PC-9 (cell line): Measurements from ENCODE around the gene PHLDA1. TPM values are rescaled to one million over a fixed set of nuclear protein-coding genes. Genes with fewer than 3 reads are reported as not detected.
"Not testable (repeated sequence)": the region's sequence is repeated elsewhere in the genome, so short reads cannot be mapped to it uniquely, and the experiment has no call there.

Source experiments
- BruUV-seq: library from RNA; stranded (reverse); fragments of 400-500 nt; replicated peaks from 2 replicates; lab custom pipeline; 2021; lab: Mats Ljungman, UMichigan
- CTCF ChIA-PET: fragments of 300-600 bp; sonication (Branson Sonifier 250); formaldehyde crosslinking; loops from one replicate; lab custom pipeline; 2022; ENCODE audit warnings: antibody characterized with exemption; lab: Charles Lee
- POLR2A ChIA-PET: fragments of 300-600 bp; sonication (Branson Sonifier 250); formaldehyde crosslinking; loops from one replicate; lab custom pipeline; 2022; ENCODE audit warnings: antibody characterized with exemption; ENCODE audit not compliant: unreplicated experiment; lab: Charles Lee
- DNase-seq, 2 experiments: peaks; one replicate each; pipeline versions ENCODE4 v3.0.0 to v3.0.0-alpha.2; 2015 to 2022; ENCODE audit warnings: mixed read lengths in 1 of 2
- H2AFZ ChIP-seq: fragments of 200-600 bp; sonication (generic); 2 replicates; pipeline ENCODE4 v1.8.1; 2017; ENCODE audit warnings: antibody characterized with exemption
- H3F3A ChIP-seq: fragments of 200-600 bp; sonication (generic); 2 replicates; pipeline ENCODE4 v1.8.1; 2017; ENCODE audit warnings: antibody characterized with exemption, mild to moderate bottlenecking, low read depth; ENCODE audit not compliant: insufficient read depth
- H3K27ac ChIP-seq: fragments of 200-600 bp; sonication (generic); 2 replicates; pipeline ENCODE4 v1.6.1; 2016; ENCODE audit warnings: mixed run types
- H3K27me3 ChIP-seq: fragments of 200-600 bp; sonication (generic); 2 replicates; pipeline ENCODE4 v1.6.1; 2016; ENCODE audit warnings: low read depth, mixed run types; ENCODE audit not compliant: insufficient read depth
- H3K36me3 ChIP-seq: fragments of 200-600 bp; sonication (generic); 2 replicates; pipeline ENCODE4 v1.6.1; 2016; ENCODE audit warnings: low read depth, mixed run types
- H3K4me1 ChIP-seq: fragments of 200-600 bp; sonication (generic); replicated peaks from 2 replicates; pipeline ENCODE4 v1.6.1; 2016; ENCODE audit warnings: mixed run types; ENCODE audit not compliant: insufficient read depth
- H3K4me2 ChIP-seq: fragments of 200-600 bp; sonication (generic); 2 replicates; pipeline ENCODE4 v1.6.1; 2017; ENCODE audit warnings: mixed run types
- H3K4me3 ChIP-seq: fragments of 200-600 bp; sonication (generic); 2 replicates; pipeline ENCODE4 v1.6.1; 2016; ENCODE audit warnings: mixed run types
- H3K79me2 ChIP-seq: fragments of 200-600 bp; sonication (generic); 2 replicates; pipeline ENCODE4 v1.6.1; 2017; ENCODE audit warnings: low read depth, mixed run types
- H3K9me2 ChIP-seq: fragments of 200-600 bp; sonication (generic); 2 replicates; pipeline ENCODE4 v1.8.1; 2017; ENCODE audit warnings: mild to moderate bottlenecking; ENCODE audit not compliant: insufficient read depth
- H3K9me3 ChIP-seq: fragments of 200-600 bp; sonication (generic); 2 replicates; pipeline ENCODE4 v1.8.1; 2016; ENCODE audit warnings: low read depth; ENCODE audit not compliant: insufficient read depth
- H4K20me1 ChIP-seq: fragments of 200-600 bp; sonication (generic); 2 replicates; pipeline ENCODE4 v1.8.1; 2017; ENCODE audit not compliant: insufficient read depth
- EZH2 ChIP-seq: fragments of 200-600 bp; sonication (generic); IDR thresholded peaks from 2 replicates; pipeline ENCODE4 v1.8.0; 2017; ENCODE audit warnings: antibody characterized with exemption, low read depth
- intact Hi-C: fragments of 100-400 bp; cut with micrococcal nuclease; formaldehyde crosslinking; loops from one replicate; pipeline ENCODE4 v1.10.0; 2022; ENCODE audit not compliant: unreplicated experiment
- total RNA-seq: library from RNA; stranded (reverse); gene quantifications from 2 replicates; pipeline ENCODE4 v1.2.3, GENCODE V29; 2021
- TF ChIP-seq, protein P1 (sequence below): fragments of 200-600 bp; sonication (generic); conservative IDR thresholded peaks from 2 replicates; pipeline ENCODE4 v1.6.1; 2017; ENCODE audit warnings: mixed run types, antibody characterized with exemption, mild to moderate bottlenecking, moderate library complexity

PHLDA1 gene
- total RNA-seq, 1 experiment from 2014 or later, result 38.3 TPM

DNA sequence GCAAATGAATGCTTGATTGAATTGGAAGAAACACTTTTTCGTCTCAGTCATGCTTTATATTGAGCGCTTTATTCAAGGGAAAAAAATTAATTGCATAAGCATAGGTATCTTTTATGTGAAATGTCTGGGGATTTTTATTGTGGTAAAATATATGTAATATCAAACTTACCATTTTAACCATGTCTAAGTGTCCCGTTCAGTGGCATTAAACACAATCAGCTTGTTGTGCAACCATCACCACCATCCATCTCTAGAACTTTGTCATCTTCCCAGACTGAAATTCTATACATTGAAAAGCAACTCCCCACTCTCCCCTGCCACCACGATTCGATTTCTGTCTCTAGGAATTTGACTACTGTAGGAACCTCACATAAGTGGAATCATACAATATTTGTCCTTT lies 39.8 kb downstream of the PHLDA1 start:
- ChIA-PET POLR2A (no interaction called here), CTCF (no interaction called here)
- Histone ChIP-seq H3K27me3 (no peaks in the 10 kb centered on the region), H3K27ac (no peak overlapping the region), H4K20me1 (no peaks in the 10 kb centered on the region), H3K9me3 (no peaks in the 10 kb centered on the region; the same call in 1 of the 2 replicates), H2AFZ (no peak overlapping the region), H3K4me2 (no peak overlapping the region), H3F3A (peaks cover 7% of the 10 kb centered on the region), H3K9me2 (peaks cover 5% of the 10 kb centered on the region; the same call in 1 of the 2 replicates), H3K4me1 (peaks cover 39% of the 10 kb centered on the region), H3K79me2 (no peaks in the 10 kb centered on the region), H3K36me3 (no peaks in the 10 kb centered on the region), H3K4me3 (no peak overlapping the region)
- BruUV-seq, result no TSS peak
- no peak for DNase-seq
- intact Hi-C loops, result no loop called here
- TF ChIP-seq, protein P1, sequence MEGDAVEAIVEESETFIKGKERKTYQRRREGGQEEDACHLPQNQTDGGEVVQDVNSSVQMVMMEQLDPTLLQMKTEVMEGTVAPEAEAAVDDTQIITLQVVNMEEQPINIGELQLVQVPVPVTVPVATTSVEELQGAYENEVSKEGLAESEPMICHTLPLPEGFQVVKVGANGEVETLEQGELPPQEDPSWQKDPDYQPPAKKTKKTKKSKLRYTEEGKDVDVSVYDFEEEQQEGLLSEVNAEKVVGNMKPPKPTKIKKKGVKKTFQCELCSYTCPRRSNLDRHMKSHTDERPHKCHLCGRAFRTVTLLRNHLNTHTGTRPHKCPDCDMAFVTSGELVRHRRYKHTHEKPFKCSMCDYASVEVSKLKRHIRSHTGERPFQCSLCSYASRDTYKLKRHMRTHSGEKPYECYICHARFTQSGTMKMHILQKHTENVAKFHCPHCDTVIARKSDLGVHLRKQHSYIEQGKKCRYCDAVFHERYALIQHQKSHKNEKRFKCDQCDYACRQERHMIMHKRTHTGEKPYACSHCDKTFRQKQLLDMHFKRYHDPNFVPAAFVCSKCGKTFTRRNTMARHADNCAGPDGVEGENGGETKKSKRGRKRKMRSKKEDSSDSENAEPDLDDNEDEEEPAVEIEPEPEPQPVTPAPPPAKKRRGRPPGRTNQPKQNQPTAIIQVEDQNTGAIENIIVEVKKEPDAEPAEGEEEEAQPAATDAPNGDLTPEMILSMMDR, result no peak
- TF ChIP-seq EZH2, result no peak

DNA sequence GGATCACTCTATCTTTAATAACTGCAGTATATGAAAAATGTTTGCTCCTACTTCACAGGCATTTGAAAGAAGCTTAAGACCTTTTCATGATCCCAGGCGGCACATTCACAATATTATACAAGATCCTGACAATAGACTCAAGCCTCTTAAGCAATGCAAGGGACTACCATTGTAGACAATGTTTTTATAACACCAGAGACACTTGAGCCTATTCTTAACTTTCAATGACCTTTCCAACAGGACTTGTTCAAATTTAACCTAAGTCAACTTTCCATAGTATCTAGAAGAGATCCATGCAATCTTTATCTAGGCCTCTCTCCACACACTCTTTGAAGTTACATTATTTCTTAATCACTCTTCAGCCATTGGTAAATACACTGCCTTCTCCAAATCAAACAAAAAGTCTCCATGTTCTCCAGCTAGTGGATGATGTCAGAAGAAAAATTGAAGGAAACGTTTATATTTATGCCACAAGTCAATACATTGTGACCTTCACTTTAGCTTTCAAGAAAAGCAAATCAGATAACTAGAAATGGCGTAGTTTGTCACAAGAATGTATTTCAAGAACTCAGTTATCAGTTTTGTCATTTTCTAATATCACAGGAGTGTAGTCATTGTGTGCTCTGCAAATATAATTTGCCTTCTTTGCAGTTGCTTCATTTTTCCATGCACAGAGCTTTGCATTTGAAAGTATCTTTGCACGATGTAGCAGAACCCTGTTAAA lies 41.2 kb downstream of the PHLDA1 start:
- POLR2A ChIA-PET, result interaction anchor here (0.5 kb wide), 1 partner anchor 136 kb away, joined by 4 read pairs; no protein-coding TSS in a partner anchor
- H3K9me3 ChIP-seq, result no peaks in the 10 kb centered on the region; the same call in 1 of the 2 replicates
- no peak for DNase-seq
- no peak for TF ChIP-seq EZH2
- TF ChIP-seq, protein P1, result no peak
- CTCF ChIA-PET, result no interaction called here
- intact Hi-C loops, result no loop called here
- no peak overlapping the region; the same call in 1 of the 2 replicates for H2AFZ ChIP-seq
- H3K27ac ChIP-seq, result no peak overlapping the region
- H3K9me2 ChIP-seq, result peaks cover 2% of the 10 kb centered on the region; the same call in 1 of the 2 replicates
- H3K4me2 ChIP-seq, result no peak overlapping the region
- no peak overlapping the region for H3K4me3 ChIP-seq
- H3F3A ChIP-seq, result peaks cover 6% of the 10 kb centered on the region
- no peaks in the 10 kb centered on the region for H3K36me3 ChIP-seq
- H3K27me3 ChIP-seq, result no peaks in the 10 kb centered on the region
- H3K4me1 ChIP-seq, result peaks cover 41% of the 10 kb centered on the region
- H4K20me1 ChIP-seq, result no peaks in the 10 kb centered on the region
- BruUV-seq, result no TSS peak
- H3K79me2 ChIP-seq, result no peaks in the 10 kb centered on the region

DNA sequence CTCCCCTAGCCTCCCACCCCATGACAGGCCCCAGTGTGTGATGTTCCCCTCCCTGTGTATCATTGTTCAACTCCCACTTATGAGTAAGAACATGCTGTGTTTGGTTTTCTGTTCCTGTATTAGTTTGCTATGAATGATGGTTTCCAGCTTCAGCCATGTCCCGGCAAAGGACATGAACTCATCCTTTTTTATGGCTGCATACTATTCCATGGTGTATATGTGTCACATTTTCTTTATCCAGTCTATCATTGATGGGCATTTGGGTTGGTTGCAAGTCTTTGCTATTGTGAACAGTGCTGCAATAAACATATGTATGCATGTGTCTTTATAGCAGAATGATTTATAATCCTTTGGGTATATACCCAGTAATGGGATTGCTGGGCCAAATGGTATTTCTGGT lies 43.9 kb downstream of the PHLDA1 start:
- H3K4me2 ChIP-seq, H3K79me2 ChIP-seq, CTCF ChIA-PET, DNase-seq, H3K4me3 ChIP-seq, H3K27ac ChIP-seq, intact Hi-C loops, H3K9me3 ChIP-seq, H2AFZ ChIP-seq, H3K27me3 ChIP-seq, H3K9me2 ChIP-seq, H4K20me1 ChIP-seq, H3K36me3 ChIP-seq, H3F3A ChIP-seq, BruUV-seq: not testable (repeated sequence)
- POLR2A ChIA-PET, result interaction anchor here (0.6 kb wide), 1 partner anchor 169 kb away, joined by 5 read pairs; no protein-coding TSS in a partner anchor
- peaks cover 36% of the 10 kb centered on the region for H3K4me1 ChIP-seq
